NCI-H2196 (cell line): ENCODE measurements around the gene SLC39A7.

Source experiments
- DNase-seq: peaks from one replicate; lab custom pipeline; 2025; ENCODE audit not compliant: unreplicated experiment; lab: John Stamatoyannopoulos, UW

SLC39A7 gene

GRCh38 chr6:33170176-33171015 lies 30.3 kb upstream of the SLC39A7 start:
- DNase-seq = no peak

GRCh38 chr6:33171016-33171879 lies 29.4 kb upstream of the SLC39A7 start:
- no peak for DNase-seq

- DNase-seq = no peak
These were observed 28.6 kb upstream of the SLC39A7 start for GRCh38 chr6:33171880-33172687.

GRCh38 chr6:33172688-33173534 lies 27.8 kb upstream of the SLC39A7 start:
- no peak for DNase-seq

GRCh38 chr6:33173535-33174180 lies 27.0 kb upstream of the SLC39A7 start:
- no peak for DNase-seq

GRCh38 chr6:33174784-33175183 lies 25.9 kb upstream of the SLC39A7 start:
- no peak for DNase-seq

- no peak for DNase-seq
These were observed 25.1 kb upstream of the SLC39A7 start for GRCh38 chr6:33175436-33176069.

GRCh38 chr6:33176906-33177305 lies 23.8 kb upstream of the SLC39A7 start:
- DNase-seq = no peak

GRCh38 chr6:33177552-33178446 lies 22.9 kb upstream of the SLC39A7 start:
- no peak for DNase-seq

- DNase-seq = no peak
These were observed 21.8 kb upstream of the SLC39A7 start for GRCh38 chr6:33178755-33179475.

GRCh38 chr6:33181141-33181540 lies 19.5 kb upstream of the SLC39A7 start:
- no peak for DNase-seq

GRCh38 chr6:33183071-33183683 lies 17.5 kb upstream of the SLC39A7 start:
- no peak for DNase-seq

GRCh38 chr6:33185190-33185589 lies 15.5 kb upstream of the SLC39A7 start:
- DNase-seq = no peak

GRCh38 chr6:33185654-33186187 lies 14.9 kb upstream of the SLC39A7 start:
- no peak for DNase-seq

- no peak for DNase-seq
These were observed 12.9 kb upstream of the SLC39A7 start for GRCh38 chr6:33187809-33188208.

GRCh38 chr6:33189164-33189563 lies 11.5 kb upstream of the SLC39A7 start:
- no peak for DNase-seq
